K562 (cell line): Measurements from ENCODE around the gene PRDM1. TPM values are rescaled to one million over a fixed set of nuclear protein-coding genes. Genes with fewer than 3 reads are reported as not detected.

Experiments
- ATAC-seq: fragments of 200-7000 bp; cut with Tn5 transposase; 3 replicates; pipeline ENCODE4 v1.9.1; 2020; ENCODE audit warnings: moderate library complexity
- BruUV-seq: library from RNA; stranded (reverse); fragments of 400-500 nt; replicated peaks from 2 replicates; lab custom pipeline; 2021; lab: Mats Ljungman, UMichigan
- CTCF ChIA-PET: fragments of 300-600 bp; formaldehyde crosslinking; extraction: SDS; loops from one replicate; lab custom pipeline; 2021; ENCODE audit warnings: low intra/inter-chr PET ratio; lab: Yijun Ruan, JAX
- POLR2A ChIA-PET: fragments of 300-600, 350-650 bp; sonication (Branson Sonifier 250); formaldehyde crosslinking; extraction: SDS; loops from one replicate; lab custom pipeline; 2021; ENCODE audit warnings: antibody characterized with exemption, inconsistent platforms; lab: Yijun Ruan, JAX
- DNase-seq, 4 experiments: peaks; one replicate each; pipeline versions ENCODE4 v3.0.0 to v3.0.0-alpha.2; 2011 to 2018; ENCODE audit warnings: low spot score in 3 of 4, mixed read lengths in 3 of 4; ENCODE audit errors: extremely low read depth in 1 of 4
- FAIRE-seq: peaks from 2 replicates; lab custom pipeline; 2011; peaks lifted over from hg19 to GRCh38; lab: Jason Lieb, UNC
- H2AFZ ChIP-seq: 2 replicates; pipeline ENCODE4 v1.6.0; 2011; ENCODE audit warnings: low read depth, low read length, control low read depth, inconsistent platforms
- H3K27ac ChIP-seq: fragments of 200-600 bp; 3 replicates; pipeline ENCODE4 v1.8.0; 2011; ENCODE audit warnings: low read depth, mild to moderate bottlenecking, control low read depth, inconsistent platforms, low read length, moderate library complexity, mixed read lengths; ENCODE audit errors: extremely low read depth
- H3K27me3 ChIP-seq, 2 experiments: fragments of 300-600 bp in 1 of 2; 2 replicates in 1 of 2; 3 replicates in 1 of 2; pipeline versions ENCODE4 v1.6.0 to v1.8.0; 2011; ENCODE audit warnings: inconsistent platforms in 2 of 2, low read length in 2 of 2, mild to moderate bottlenecking in 1 of 2, mixed read lengths in 1 of 2, moderate library complexity in 1 of 2; ENCODE audit not compliant: control insufficient read depth in 2 of 2, insufficient read depth in 2 of 2
- H3K36me3 ChIP-seq: fragments of 300-600 bp; 3 replicates; pipeline ENCODE4 v1.8.0; 2011; ENCODE audit warnings: mild to moderate bottlenecking, low read length, inconsistent platforms; ENCODE audit not compliant: control insufficient read depth, insufficient read depth
- H3K4me1 ChIP-seq, 2 experiments: fragments of 200-600 bp in 1 of 2; replicated peaks in 1 of 2; 2 replicates in 1 of 2; 3 replicates in 1 of 2; pipeline versions ENCODE4 v1.5.1 to v1.8.0; 2011; ENCODE audit warnings: inconsistent platforms in 2 of 2, low read length in 2 of 2, mild to moderate bottlenecking in 1 of 2, mixed read lengths in 1 of 2, moderate library complexity in 1 of 2; ENCODE audit not compliant: control insufficient read depth in 2 of 2, insufficient read depth in 2 of 2
- H3K4me2 ChIP-seq: 2 replicates; pipeline ENCODE4 v1.6.1; 2011; ENCODE audit warnings: low read length, control low read depth, inconsistent platforms, mixed read lengths; ENCODE audit not compliant: insufficient read depth
- H3K4me3 ChIP-seq: fragments of 200-600 bp; sonication (generic), shearing (Covaris generic); 2 replicates; pipeline ENCODE4 v1.5.1; 2016; ENCODE audit warnings: control low read depth, inconsistent platforms
- H3K79me2 ChIP-seq: fragments of 200-600 bp; 3 replicates; pipeline ENCODE4 v1.8.0; 2011; ENCODE audit warnings: low read length, inconsistent platforms; ENCODE audit not compliant: control insufficient read depth, insufficient read depth
- H3K9ac ChIP-seq, 2 experiments: 2 replicates each; pipeline versions ENCODE4 v1.6.0 to v1.6.1; 2011; ENCODE audit warnings: low read depth in 2 of 2, low read length in 2 of 2, control low read depth in 1 of 2, inconsistent platforms in 1 of 2, mild to moderate bottlenecking in 1 of 2, mixed read lengths in 1 of 2; ENCODE audit not compliant: insufficient read depth in 1 of 2
- H3K9me1 ChIP-seq: one replicate; pipeline ENCODE4 v1.6.0; 2011; ENCODE audit warnings: inconsistent platforms, mild to moderate bottlenecking, low read length, moderate library complexity; ENCODE audit not compliant: control insufficient read depth, insufficient read depth
- H3K9me3 ChIP-seq: replicated peaks from 2 replicates; pipeline ENCODE4 v1.5.1; 2011; ENCODE audit warnings: low read depth, low read length, inconsistent platforms; ENCODE audit not compliant: control insufficient read depth, insufficient read depth
- H4K20me1 ChIP-seq: replicated peaks from 2 replicates; pipeline ENCODE4 v1.6.1; 2011; ENCODE audit warnings: low read length, inconsistent platforms, mixed read lengths; ENCODE audit not compliant: control insufficient read depth, insufficient read depth
- BRD9 ChIP-seq: fragments of 450-650 bp; IDR thresholded peaks from 2 replicates; pipeline ENCODE4 v1.6.1; 2018; ENCODE audit warnings: low read depth; ENCODE audit not compliant: partially characterized antibody
- MBD2 ChIP-seq: sonication (generic); IDR thresholded peaks from 2 replicates; pipeline ENCODE4 v1.6.1; 2016; ENCODE audit warnings: low read depth, borderline replicate concordance
- MCM2 ChIP-seq: fragments of 450-650 bp; IDR thresholded peaks from 2 replicates; pipeline ENCODE4 v1.6.1; 2017; ENCODE audit warnings: low read depth, mild to moderate bottlenecking
- TCFL5 ChIP-seq: fragments of 250-450 bp; sonication (Bioruptor Pico); conservative IDR thresholded peaks from 2 replicates; pipeline ENCODE4 v1.6.1; 2021; ENCODE audit warnings: mild to moderate bottlenecking, moderate library complexity, matching md5 sums
- THRA ChIP-seq: fragments of 450-650 bp; IDR thresholded peaks from 2 replicates; pipeline ENCODE4 v1.6.1; 2017; ENCODE audit warnings: mild to moderate bottlenecking, moderate library complexity
- ZNF165 ChIP-seq: fragments of 250-450 bp; sonication (Bioruptor Pico); IDR thresholded peaks from 2 replicates; pipeline ENCODE4 v1.4.0; 2020; ENCODE audit warnings: borderline replicate concordance
- ZNF197 ChIP-seq: fragments of 200-800 bp; sonication (Bioruptor generic); IDR thresholded peaks from 2 replicates; pipeline ENCODE4 v1.6.1; 2016; ENCODE audit warnings: low read depth, missing genetic modification characterization, missing compliant biosample characterization
- WGBS: fragments of 100-300 bp; shearing (Covaris generic); methylation state at CpG from one replicate; pipeline ENCODE4 v1.1.6; 2016; ENCODE audit warnings: low coverage, mixed read lengths; ENCODE audit not compliant: insufficient coverage; ENCODE audit errors: missing lambda C conversion rate; 5-methylcytosine and 5-hydroxymethylcytosine counted together
- in situ Hi-C: fragments of 300-500 bp; cut with MboI; formaldehyde crosslinking; loops from 4 replicates; pipeline ENCODE4 v1.15.0; 2018; ENCODE audit warnings: inconsistent platforms, mixed read lengths
- intact Hi-C: fragments of 100-400 bp; cut with micrococcal nuclease; formaldehyde crosslinking; loops from 2 replicates; pipeline ENCODE4 v1.14.2; 2022
- polyA plus RNA-seq, 8 experiments: library from polyadenylated mRNA; depleted of rRNA in 4 of 8; stranded (reverse) in 5 of 8; unstranded in 3 of 8; fragments of >200 nt; fragmentation: Nextera tagmentation in 2 of 8; fragmentation: Illumina TruSeq in 1 of 8; extraction: Ambion mirVana in 2 of 8; extraction: Trizol in 1 of 8; gene quantifications; 2 replicates each; pipeline versions ENCODE4 v1.2.1 to v1.2.3, GENCODE V29; 2011 to 2014; ENCODE audit warnings: inconsistent platforms in 1 of 8, missing spikeins in 1 of 8
- total RNA-seq, 7 experiments: library from RNA; depleted of rRNA in 6 of 7; stranded (reverse); fragments of >200 nt in 6 of 7; fragmentation: Illumina TruSeq in 2 of 7; extraction: Trizol in 2 of 7; gene quantifications; 2 replicates each; pipeline versions ENCODE4 v1.2.1 to v1.2.3, GENCODE V29; 2011 to 2021; ENCODE audit warnings: low replicate concordance in 1 of 7
- TF ChIP-seq, protein P1 (sequence below): fragments of 450-650 bp; IDR thresholded peaks from 2 replicates; pipeline ENCODE4 v1.6.1; 2014; ENCODE audit warnings: low read depth, mild to moderate bottlenecking, moderate library complexity, borderline replicate concordance

PRDM1 gene
- total and polyA plus RNA-seq, 9 of the 15 experiments (the other 6 are each of a cell fraction or from before 2014, with no cell fraction given) = 0.09 to 0.89 (median 0.27) TPM

- Histone ChIP-seq H3K4me2 (no peak overlapping the region), H3K4me1 (peaks cover 11 to 27% of the 10 kb centered on the region in 2 experiments; a peak in 4 of 5 replicates), H3K9me3 (no peaks in the 10 kb centered on the region), H3K4me3 (no peak overlapping the region), H3K27ac (no peak overlapping the region), H3K36me3 (no peaks in the 10 kb centered on the region), H3K9me1 (no peaks in the 10 kb centered on the region), H3K9ac (no peak overlapping the region), H2AFZ (no peak overlapping the region), H3K27me3 (no peaks in the 10 kb centered on the region), H3K79me2 (no peaks in the 10 kb centered on the region), H4K20me1 (0 out of 2 replicates have a peak, but pooled peaks cover 3% of the 10 kb centered on the region)
- in situ Hi-C loops (no loop called here), intact Hi-C loops (no loop called here)
- CTCF ChIA-PET = no interaction called here
- WGBS = 56% methylated on average over 7 of the region's 7 CpGs
- DNase-seq (no peak), ATAC-seq (no peak), FAIRE-seq (no peak)
- BruUV-seq = no TSS peak
- POLR2A ChIA-PET = interaction anchor here (0.6 to 1.6 kb wide), 3 partner anchors 9 to 692 kb away, joined by 3 read pairs; no protein-coding TSS in a partner anchor
- TF ChIP-seq, protein P1, sequence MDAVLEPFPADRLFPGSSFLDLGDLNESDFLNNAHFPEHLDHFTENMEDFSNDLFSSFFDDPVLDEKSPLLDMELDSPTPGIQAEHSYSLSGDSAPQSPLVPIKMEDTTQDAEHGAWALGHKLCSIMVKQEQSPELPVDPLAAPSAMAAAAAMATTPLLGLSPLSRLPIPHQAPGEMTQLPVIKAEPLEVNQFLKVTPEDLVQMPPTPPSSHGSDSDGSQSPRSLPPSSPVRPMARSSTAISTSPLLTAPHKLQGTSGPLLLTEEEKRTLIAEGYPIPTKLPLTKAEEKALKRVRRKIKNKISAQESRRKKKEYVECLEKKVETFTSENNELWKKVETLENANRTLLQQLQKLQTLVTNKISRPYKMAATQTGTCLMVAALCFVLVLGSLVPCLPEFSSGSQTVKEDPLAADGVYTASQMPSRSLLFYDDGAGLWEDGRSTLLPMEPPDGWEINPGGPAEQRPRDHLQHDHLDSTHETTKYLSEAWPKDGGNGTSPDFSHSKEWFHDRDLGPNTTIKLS = no peak
- TF ChIP-seq MCM2 (no peak), TCFL5 (CRISPR knock-in tag) (no peak), THRA (no peak), MBD2 (no peak), BRD9 (no peak), ZNF165 (CRISPR knock-in tag) (no peak), ZNF197 (CRISPR knock-in tag) (no peak)
These were observed 59.6 kb downstream of the PRDM1 start for GRCh38 chr6:106145741-106146227.
